22Rv1 (cell line): ENCODE measurements around the gene POC1B.

Experiments
- CTCF ChIP-seq: fragments of 450-650 bp; IDR thresholded peaks from 2 replicates; pipeline ENCODE4 v1.5.1; 2017; ENCODE audit warnings: mild to moderate bottlenecking
- ZFX ChIP-seq: fragments of 450-650 bp; IDR thresholded peaks from 2 replicates; pipeline ENCODE4 v1.6.1; 2017; ENCODE audit warnings: antibody characterized with exemption, borderline replicate concordance

GRCh38 chr12:89395712-89396111 lies 130.1 kb downstream of the POC1B start:
- TF ChIP-seq CTCF = no peak
- no peak for TF ChIP-seq ZFX
